GM21717 (cell line): Measurements from ENCODE around the gene MIPOL1.
"Not testable (repeated sequence)": the region's sequence is repeated elsewhere in the genome, so short reads cannot be mapped to it uniquely, and the experiment has no call there.

ENCODE experiments used
- ATAC-seq: cut with Tn5 transposase; IDR thresholded peaks from one replicate; pipeline ENCODE4 v1.9.1; 2021; ENCODE audit warnings: mild to moderate bottlenecking, moderate library complexity; ENCODE audit not compliant: unreplicated experiment

MIPOL1 gene

DNA sequence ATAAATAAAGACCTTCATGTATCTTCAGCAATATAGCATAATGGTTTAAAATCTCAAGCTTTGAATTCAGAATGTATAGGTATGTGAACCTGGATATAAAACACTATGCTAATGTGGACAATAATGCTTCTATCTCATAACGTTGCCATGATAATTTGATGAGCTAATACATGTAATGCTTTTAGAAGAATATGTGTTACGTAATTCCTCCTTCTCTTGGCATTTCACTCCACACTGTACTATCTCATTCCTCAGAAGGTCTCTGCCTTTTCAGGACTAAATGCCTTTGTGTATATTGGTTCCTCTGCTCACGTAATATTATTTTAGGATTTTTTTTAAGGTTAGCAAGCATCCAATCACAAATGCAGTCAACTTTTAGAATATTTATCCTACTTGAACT, 310.8 kb downstream of the MIPOL1 start:
- no peak for ATAC-seq

DNA sequence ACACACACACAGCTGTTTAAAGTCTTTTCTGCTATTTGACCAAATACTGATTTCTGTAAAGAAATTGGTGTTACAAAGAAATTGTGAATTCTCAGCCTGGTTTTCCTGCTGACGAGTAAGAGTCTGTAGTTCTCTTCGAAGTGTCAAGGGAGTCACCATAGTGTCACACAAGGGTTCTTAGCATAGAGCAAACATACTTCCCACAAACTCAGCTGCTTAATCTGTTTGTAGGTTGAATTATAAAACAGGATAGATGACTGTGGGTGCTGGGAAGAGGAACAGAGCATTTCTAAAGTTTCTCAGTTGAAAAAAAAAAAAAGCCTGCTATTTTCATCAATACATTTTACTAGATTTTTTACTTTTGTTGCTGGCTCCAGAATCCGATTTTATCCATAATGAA, 314.4 kb downstream of the MIPOL1 start:
- no peak for ATAC-seq

DNA sequence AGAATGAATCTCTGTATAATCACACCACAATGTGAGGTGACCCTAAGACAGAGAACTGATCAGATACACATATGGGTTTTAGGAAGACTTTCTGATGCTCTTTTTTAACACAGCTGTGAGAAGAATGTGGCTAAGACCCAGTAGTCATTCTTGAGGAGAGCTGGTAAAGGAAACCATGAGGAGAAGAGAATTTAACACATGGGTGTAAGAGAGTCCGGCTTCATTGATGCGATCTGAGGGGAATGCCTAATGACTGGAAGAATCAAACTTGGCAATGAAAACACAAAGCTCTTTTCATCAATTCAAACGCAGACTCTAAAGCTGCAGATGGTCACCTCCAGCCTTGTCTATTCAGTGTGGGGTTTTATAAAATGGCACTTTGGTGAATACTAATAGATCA, 318.0 kb downstream of the MIPOL1 start:
- ATAC-seq: no peak

DNA sequence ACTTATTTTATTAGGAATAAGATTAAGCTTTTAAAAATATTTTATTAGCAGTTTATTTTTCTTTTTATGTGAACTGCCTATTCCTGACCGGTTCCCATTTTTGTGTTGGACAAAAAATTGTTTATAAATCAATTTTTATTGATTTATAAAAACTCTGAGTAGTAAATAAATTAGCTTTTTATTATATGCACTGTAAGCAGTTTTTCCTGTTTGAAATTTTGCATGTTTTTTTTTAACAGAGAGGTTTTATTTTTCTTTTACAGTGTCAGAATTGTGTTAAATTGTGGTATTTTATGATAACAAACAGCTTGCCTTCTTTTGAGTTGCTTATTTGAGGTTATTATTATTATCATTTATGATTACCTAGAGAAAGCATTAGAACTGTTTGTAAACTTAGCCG, 329.3 kb downstream of the MIPOL1 start:
- no peak for ATAC-seq

DNA sequence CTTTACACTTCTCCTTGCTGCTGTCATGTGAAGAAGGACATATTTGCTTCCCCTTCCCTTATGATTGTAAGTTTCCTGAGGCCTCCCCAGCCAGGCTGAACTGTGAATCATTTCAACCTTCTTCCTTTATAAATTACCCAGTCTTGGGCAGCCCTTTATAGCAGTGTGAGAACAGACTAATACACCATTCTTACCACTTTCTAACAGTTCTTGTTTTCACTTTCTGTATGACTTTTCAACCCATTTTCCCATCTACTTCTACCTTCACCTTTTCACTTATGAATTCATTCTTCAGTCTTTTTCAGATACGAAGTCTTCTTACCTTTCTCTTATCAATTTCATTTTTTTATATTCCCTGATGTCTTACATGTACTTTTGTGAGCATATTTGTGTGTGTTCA, 342.3 kb downstream of the MIPOL1 start:
- no peak for ATAC-seq

DNA sequence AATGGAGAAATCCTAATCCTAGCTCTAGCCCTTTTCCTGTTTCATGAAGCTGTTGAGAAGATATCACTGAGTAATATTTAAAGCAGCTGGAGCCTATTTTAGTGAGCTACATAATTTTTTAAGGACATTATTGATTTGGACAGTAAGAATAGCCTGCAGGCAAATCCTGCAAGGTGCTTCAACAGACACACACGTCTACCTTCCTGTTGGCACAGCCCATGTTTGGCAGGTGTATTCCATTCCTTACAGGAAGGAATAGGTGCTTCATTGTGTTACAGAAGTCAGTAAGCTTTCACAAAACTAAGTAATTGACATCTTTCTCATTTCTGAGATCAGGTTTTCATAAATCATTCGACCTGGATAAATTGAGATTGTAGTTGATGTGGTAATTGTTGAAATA, 346.7 kb downstream of the MIPOL1 start:
- no peak for ATAC-seq

DNA sequence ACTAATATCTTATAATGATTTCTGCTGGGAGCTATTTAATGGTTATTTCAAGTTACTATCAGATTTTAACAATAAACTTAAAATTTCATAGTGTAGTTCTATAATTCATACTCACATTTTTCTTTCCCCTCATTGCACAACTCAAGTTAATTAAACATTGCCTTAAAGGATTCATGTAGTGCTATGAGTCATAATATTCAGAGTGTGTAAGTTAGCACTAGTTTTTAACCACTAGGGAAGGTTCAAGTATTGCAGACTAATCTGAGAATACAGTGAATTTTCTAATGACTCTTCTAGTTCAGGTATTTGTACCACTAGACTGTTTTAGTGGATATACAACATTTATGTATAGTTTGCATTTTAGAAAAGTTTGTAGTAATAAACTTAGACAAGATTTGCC, 347.4 kb downstream of the MIPOL1 start:
- ATAC-seq: no peak

DNA sequence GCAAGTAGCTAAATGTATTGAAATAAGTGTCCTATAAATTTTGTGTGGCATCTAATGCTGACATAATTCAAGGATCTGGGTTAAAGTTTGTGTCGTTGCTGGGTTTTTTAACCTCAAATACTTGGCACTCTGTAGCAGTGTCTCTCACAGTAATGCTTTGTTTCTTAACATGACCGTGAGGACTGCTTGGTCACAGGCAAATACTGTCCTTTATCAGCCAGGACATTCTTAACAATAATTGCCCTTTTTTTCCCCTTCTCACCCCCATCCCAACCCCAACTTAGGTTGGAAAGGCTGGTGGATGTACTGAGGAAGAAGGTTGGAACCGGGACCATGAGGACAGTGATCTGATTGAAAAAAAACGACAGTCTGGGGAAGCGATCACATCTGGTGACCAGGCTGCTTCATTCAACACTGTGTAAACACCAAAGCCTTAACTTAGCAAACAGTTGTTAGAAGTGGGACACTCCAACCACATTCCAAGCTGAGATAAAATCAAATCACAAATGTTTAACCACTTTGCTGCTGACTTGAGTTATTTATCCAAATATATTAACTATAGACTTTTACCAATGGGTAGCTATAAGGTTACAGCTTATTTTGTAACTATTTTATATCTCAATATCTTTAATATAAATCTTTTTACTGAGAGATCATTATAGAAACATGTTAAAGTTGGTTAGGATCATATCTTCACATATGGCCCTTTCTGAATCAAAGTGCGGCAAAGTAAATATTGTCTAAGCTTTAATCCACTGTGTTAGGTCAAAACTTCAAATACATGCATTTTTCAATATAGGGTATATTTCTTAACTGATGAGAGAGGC, 349.1 kb downstream of the MIPOL1 start:
- no peak for ATAC-seq

DNA sequence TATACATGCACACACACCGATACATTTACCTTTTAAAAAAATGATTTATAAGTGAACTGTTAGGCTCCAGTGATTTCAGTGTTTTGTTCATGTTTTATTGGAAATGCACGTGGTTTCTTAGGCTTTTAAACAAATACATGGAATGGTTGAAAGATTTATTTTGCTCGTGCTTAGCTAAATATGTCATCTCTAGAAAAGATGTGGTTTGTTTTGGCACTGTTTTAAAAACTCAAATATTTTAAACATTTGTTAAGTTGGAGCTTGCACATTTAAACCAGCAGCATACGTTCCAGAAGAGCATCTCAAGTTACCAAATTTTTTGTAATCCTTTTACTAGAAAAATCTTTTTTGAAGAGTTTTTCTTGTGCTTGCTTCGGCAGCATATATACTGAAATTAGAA, 352.8 kb downstream of the MIPOL1 start:
- ATAC-seq: no peak

DNA sequence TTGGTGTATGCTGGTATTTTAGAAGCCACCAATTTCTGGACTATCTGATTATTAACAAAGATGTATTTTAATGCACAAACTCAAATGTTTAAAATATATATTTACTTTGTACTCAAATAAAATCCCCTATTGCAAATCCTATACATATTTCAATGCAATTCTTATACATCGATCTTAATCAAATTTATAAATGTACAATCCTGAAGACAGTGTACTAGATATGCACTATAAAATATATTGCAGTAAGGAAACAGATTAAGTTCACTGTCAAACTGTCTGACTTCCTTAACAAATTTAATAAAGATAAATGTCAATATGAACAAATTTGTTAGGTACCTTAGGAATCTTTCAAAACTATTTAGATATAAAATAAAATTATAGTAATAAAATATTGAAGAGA, 353.4 kb downstream of the MIPOL1 start:
- ATAC-seq: no peak

DNA sequence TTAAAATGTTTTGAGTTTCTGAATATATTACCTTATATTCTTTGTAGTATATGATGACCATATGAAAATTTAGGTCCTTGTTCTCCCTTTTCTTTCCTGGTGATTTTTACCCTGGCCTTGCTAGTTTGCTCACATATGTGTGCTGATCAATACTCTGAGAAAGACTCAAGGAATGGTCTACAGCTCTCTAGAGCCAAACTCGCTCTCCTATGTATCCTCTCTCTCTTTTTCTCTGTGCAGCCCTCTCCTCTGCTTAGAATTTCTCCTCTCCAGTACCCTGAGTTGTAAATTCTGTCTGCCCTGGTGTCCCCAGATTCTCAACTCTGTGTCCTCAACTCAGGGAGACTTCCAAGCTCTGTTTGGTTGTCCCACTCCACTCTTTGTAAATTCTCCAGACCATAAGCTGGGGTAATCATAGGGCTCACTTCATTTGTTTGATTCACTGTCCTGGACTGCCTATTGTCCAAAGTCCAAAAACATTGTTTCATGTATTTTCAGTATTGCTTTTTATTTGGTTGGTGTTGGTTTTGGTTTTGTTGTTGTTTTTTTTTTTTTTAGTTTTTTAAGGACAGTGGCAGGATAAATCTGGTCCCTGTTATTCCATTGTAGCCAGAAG, 356.3 kb downstream of the MIPOL1 start:
- ATAC-seq: no peak

DNA sequence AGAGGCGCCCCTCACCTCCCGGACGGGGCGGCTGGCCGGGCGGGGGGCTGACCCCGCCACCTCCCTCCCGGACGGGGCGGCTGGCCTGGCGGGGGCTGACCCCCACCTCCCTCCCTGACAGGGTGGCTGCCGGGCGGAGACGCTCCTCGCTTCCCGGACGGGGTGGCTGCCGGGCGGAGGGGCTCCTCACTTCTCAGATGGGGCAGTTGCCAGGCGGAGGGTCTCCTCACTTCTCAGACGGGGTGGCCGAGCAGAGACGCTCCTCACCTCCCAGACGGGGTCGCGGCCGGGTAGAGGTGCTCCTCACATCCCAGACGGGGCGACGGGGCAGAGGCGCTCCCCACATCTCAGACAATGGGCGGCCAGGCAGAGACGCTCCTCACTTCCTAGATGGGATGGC, 357.9 kb downstream of the MIPOL1 start:
- ATAC-seq: not testable (repeated sequence)

DNA sequence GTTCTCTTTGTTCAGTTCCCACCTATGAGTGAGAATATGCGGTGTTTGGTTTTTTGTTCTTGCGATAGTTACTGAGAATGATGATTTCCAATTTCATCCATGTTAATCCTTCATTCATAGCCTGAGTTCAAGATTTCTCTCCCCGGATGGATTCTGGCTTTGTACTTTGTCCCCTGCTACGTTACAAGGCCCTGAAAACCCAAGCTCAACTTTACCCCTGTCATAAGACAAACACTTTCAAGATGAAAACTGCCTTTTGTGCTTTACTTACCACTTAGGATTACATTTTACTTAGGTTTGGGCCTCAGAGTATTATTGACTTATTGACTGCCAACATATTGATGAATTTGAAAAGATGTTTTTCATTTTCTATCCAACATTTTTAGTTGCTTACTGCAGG, 361.0 kb downstream of the MIPOL1 start:
- no peak for ATAC-seq

DNA sequence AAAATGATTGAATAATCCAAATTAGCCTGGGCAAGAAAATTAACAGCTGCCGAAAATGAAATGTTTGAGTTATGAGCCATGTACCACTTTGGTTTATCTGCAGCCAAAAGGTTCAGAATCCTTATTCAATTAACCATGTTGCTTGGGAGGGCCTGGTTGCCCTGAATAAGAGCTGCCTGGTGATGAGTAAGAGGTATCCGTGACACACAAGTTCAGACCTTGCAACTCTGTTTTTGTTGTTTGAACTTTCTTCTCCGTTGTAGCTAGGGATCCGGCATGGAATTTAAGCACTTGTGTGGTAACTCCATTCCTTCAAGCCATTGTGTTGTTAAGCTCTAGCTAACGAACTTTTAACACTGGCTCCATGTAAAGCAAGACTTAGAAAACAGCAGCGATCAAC, 361.6 kb downstream of the MIPOL1 start:
- no peak for ATAC-seq

DNA sequence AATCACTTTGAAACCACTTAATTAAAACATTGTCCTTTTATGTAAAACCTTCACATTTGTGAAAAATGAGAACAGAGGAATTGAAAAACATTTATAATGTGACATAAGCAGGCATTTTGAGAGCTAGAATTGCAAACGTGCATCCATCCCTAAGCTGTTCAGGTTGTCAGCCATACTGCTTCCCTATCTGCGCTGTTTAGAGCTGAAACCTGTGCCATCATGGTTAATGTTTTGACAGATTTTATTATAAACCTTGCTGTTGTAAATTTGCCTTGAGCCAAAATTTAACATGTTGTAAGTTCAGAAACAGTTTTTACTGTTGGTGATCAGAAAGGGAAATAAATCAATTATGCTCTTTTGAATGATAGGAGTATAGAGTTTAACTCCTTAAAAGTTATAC, 365.5 kb downstream of the MIPOL1 start:
- no peak for ATAC-seq

DNA sequence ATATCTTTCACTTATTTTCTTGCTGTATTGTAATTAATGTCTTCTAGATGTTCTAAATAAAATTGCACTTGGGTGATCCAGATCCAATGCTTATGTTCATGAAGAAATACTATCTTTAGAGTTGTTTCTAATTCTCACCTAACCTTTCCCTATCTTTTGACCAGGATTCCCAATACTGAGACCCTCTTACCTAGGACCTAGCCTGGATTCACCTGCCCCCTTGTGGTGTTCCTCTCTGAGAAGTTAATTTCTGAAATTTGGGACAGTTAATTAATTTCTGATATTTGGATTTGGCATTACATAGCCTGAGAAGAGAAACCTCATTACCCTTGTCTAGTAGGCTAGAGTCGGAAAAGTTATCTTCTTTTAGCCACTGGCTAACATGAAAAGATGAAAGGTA, 367.8 kb downstream of the MIPOL1 start:
- ATAC-seq: no peak

DNA sequence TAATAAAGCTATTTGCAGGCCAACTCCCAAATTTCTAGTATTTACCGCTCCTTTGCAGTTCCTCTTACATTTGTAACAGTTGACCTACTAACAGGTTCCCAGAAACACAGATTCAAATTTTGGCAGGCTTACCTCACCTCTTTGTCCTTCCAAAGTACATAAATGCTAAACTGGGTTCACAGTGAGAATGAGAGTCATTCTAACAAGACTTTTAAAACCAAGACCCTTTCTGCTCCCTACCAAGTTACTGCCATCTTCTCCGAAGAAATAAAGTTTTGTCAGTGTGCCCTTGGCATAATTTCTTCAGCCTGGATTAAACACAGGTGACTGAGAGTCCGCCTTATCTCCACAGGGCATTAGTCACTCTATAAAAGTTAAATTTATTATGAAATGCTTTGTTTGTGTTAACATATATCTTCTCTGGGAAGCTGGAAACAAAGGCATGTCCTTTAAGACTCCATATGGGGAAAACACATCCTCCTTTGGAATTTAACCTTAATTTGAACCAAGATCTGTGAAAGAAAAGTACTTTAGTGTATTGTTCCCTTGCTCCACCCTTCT, 369.2 kb downstream of the MIPOL1 start:
- ATAC-seq: no peak

DNA sequence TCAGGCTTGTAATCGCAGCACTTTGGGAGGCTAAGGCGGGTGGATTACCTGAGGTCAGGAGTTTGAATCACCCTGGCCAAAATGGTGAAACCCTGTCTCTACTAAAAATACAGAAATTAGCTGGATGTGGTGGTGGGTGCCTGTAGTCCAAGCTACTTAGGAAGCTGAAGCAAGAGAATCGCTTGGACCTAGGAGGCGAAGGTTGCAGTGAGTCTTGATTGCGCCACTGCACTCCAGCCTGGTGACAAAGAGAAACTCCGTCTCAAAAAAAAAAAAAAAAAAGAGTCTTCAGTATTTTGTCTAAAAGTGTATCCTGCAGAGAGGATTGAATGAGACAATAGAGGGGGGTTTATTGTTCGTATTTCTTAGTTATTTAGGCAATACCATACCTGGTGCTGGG, 372.0 kb downstream of the MIPOL1 start:
- no peak for ATAC-seq

DNA sequence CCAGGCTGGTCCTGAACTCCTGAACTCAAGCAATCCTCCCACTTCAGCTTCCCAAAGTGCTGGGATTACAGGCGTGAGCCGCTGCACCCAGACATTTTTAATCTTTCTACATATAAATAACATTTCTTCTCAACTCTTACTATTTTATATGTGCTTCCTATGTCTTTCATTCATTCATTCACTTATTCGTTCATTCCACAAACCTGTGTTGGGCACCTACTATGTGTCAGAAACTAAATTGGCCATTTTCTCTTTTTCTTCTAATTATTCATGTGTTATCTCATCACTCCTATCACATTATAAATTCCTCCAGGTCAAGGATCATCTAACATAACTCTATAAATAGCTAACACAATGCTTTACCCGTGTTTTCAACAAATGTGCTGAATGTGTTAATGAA, 373.7 kb downstream of the MIPOL1 start:
- ATAC-seq: no peak

DNA sequence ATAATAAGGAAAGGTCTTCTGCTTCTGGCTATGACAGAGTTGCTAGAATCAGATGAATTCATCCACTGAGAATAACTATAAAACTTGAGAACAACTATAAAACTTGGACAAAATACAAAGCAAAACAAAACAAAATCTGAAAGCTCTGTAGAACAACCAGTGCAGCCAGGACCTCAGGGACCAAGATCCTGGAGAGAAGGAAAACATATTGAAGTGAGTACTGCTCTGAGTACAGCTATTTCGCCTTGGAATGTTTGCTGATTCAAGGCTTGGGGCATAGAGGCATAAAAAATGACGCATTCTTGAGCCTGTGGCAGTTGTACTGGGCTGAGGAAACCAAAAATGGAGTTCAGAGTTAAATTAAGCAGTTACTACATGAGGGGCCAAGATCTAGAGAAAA, 375.6 kb downstream of the MIPOL1 start:
- ATAC-seq: no peak

DNA sequence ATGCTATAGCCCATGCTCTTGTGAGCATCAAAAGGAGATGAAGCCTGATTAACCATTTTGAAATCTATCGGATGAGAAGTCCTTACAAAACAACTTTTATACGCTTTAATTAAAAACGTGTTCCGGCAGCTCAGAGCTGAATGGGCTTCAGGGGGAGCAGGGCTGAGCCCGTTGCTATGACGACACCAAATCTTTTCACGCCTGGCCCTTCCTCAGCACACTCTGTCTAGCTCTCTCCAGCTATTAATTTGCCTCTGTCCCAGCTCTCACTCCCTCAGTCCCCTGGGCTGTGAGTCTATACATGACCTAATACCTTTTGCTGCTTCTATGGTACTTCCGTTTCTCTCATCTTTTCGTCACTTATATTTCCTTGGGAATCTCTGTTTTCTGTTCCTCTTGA, 381.5 kb downstream of the MIPOL1 start:
- ATAC-seq: no peak

DNA sequence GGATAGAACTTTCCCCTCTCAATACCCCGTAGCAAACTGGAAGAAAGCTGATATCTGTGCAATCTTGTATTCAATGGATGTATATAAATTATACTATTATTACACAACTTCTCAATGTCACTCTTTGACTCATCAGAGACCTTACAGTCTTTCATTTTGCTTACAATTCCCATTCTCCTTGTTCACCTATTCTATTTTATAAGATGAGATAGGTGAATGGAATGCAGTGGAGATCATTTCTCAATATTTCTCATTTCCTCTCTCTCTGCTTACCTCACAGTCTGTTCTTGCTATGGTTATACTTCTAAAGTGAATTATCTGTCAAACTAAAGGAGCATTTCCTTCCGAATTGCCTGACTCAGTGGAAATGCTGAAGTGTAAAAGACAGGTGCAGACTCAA, 382.4 kb downstream of the MIPOL1 start:
- ATAC-seq: no peak
